Measurements from ENCODE around the gene OTUD7B. TPM values are rescaled to one million over a fixed set of nuclear protein-coding genes. Genes with fewer than 3 reads are reported as not detected.
"Not testable (repeated sequence)": the region's sequence is repeated elsewhere in the genome, so short reads cannot be mapped to it uniquely, and the experiment has no call there.

OTUD7B gene
- total and polyA plus RNA-seq, 2 experiments from 2014 or later: 3.6 to 17.8 TPM

DNA sequence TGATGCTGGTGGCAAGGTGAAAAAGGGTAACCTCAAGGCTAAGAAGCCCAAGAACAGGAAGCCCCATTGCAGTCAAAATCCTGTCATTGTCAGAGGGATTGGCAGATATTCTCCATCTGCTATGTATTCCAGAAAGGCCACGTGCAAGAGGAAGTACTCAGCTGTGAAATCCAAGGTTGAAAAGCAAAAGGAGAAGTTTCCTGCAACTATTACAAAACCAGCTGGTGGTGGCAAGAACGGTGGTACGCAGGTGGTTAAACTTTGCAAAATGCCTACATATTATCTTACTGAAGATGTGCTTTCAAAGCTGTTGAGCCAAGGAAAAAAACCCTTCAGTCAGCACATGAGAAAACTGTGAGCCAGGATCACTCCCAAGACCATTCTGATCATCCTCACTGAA is 43.4 kb upstream of the OTUD7B start:
- no peak overlapping the region for H3K27ac ChIP-seq

GRCh38 chr1:150051905-150052412 is 41.4 kb upstream of the OTUD7B start:
- not testable (repeated sequence) for H3K79me2 ChIP-seq; H2AFZ ChIP-seq; H3K9me3 ChIP-seq (ENCODE audit: low read depth); DNase-seq (ENCODE audit: low spot score); H3K27ac ChIP-seq; H3K27me3 ChIP-seq; H3K4me2 ChIP-seq; H4K20me1 ChIP-seq (ENCODE audit: insufficient read depth, poor library complexity, severe bottlenecking); H3K36me3 ChIP-seq (replicated peaks; ENCODE audit: insufficient read depth, low read depth); H3K4me1 ChIP-seq (ENCODE audit: insufficient read depth); H3K4me3 ChIP-seq; H3K9me2 ChIP-seq (replicated peaks; ENCODE audit: insufficient read depth)
- 78% methylated on average over 3 of the region's 3 CpGs for WGBS (ENCODE audit: low lambda C conversion rate, missing lambda C conversion rate)

More for the DNA sequence above, 43.4 kb upstream of the OTUD7B start:
- DNase-seq (ENCODE audit: low spot score): no peak
- Histone ChIP-seq H4K20me1 (ENCODE audit: insufficient read depth, poor library complexity, severe bottlenecking) (no peaks in the 10 kb centered on the region), H3K79me2 (no peaks in the 10 kb centered on the region), H3K36me3 (replicated peaks; ENCODE audit: insufficient read depth, low read depth) (no peaks in the 10 kb centered on the region), H3K9me2 (replicated peaks; ENCODE audit: insufficient read depth) (no peaks in the 10 kb centered on the region), H3K4me1 (ENCODE audit: insufficient read depth) (no peaks in the 10 kb centered on the region), H3K9me3 (ENCODE audit: low read depth) (no peaks in the 10 kb centered on the region), H3K4me3 (no peak overlapping the region), H2AFZ (no peak overlapping the region), H3K4me2 (no peak overlapping the region), H3K27me3 (no peaks in the 10 kb centered on the region)
- WGBS (ENCODE audit: low lambda C conversion rate, missing lambda C conversion rate): 88% methylated on average over 3 of the region's 3 CpGs
- TF ChIP-seq EZH2phosphoT487 (IDR thresholded peaks at IDR 0.05; ENCODE audit: low read depth, severe bottlenecking, unreplicated experiment): no peak
- TF ChIP-seq CTCF (IDR thresholded peaks at IDR 0.05; ENCODE audit: poor library complexity): no peak
- no peak for TF ChIP-seq EZH2 (IDR thresholded peaks at IDR 0.05; ENCODE audit: borderline replicate concordance)

DNA sequence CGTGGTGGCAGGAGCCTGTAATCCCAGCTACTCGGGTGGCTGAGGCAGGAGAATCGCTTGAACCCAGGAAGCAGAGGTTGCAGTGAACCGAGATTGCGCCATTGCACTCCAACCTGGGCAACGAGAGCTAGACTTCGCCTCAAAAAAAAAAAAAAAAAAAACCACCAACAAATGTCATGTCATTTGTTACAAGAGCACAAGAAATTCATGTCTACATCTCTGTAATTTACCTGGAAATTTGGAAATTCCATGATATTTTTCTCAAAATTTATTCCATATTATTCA is 40.5 kb upstream of the OTUD7B start:
- Histone ChIP-seq H3K27me3 (no peaks in the 10 kb centered on the region), H3K36me3 (replicated peaks; ENCODE audit: insufficient read depth, low read depth) (no peaks in the 10 kb centered on the region), H3K4me2 (no peak overlapping the region), H4K20me1 (ENCODE audit: insufficient read depth, poor library complexity, severe bottlenecking) (no peaks in the 10 kb centered on the region), H3K27ac (no peak overlapping the region), H3K79me2 (no peaks in the 10 kb centered on the region), H2AFZ (no peak overlapping the region), H3K9me3 (ENCODE audit: low read depth) (no peaks in the 10 kb centered on the region), H3K4me3 (no peak overlapping the region), H3K4me1 (ENCODE audit: insufficient read depth) (no peaks in the 10 kb centered on the region), H3K9me2 (replicated peaks; ENCODE audit: insufficient read depth) (no peaks in the 10 kb centered on the region)
- TF ChIP-seq EZH2 (IDR thresholded peaks at IDR 0.05; ENCODE audit: borderline replicate concordance) (no peak), CTCF (IDR thresholded peaks at IDR 0.05; ENCODE audit: poor library complexity) (no peak), EZH2phosphoT487 (IDR thresholded peaks at IDR 0.05; ENCODE audit: low read depth, severe bottlenecking, unreplicated experiment) (no peak)
- 69% methylated on average over 7 of the region's 7 CpGs for WGBS (ENCODE audit: low lambda C conversion rate, missing lambda C conversion rate)
- no peak for DNase-seq (ENCODE audit: low spot score)

DNA sequence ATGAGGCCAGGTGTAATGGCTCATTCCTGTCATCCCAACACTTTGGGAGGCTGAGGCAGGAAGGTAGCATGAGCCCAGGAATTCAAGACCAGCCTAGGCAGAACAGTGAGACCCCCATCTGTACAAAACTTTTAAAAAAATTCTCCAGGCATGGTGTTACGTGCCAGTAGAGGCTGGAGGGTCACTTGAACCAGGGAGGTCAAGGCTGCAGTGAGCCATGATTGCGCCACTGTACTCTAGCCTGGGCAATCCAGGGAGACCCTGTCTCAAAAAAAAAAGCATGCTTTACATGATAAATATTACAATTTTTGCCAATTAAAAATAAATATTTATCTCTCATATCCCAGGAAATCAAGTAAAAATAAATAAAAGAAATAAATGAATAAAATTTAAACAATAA is 39.4 kb upstream of the OTUD7B start:
- Histone ChIP-seq H3K4me2 (no peak overlapping the region), H3K27ac (no peak overlapping the region), H3K4me3 (no peak overlapping the region), H2AFZ (no peak overlapping the region), H3K79me2 (no peaks in the 10 kb centered on the region), H3K36me3 (replicated peaks; ENCODE audit: insufficient read depth, low read depth) (no peaks in the 10 kb centered on the region), H3K4me1 (ENCODE audit: insufficient read depth) (no peaks in the 10 kb centered on the region), H3K27me3 (no peaks in the 10 kb centered on the region), H4K20me1 (ENCODE audit: insufficient read depth, poor library complexity, severe bottlenecking) (no peaks in the 10 kb centered on the region), H3K9me2 (replicated peaks; ENCODE audit: insufficient read depth) (no peaks in the 10 kb centered on the region), H3K9me3 (ENCODE audit: low read depth) (no peaks in the 10 kb centered on the region)
- DNase-seq (ENCODE audit: low spot score): no peak
- 95% methylated on average over 2 of the region's 2 CpGs for WGBS (ENCODE audit: low lambda C conversion rate, missing lambda C conversion rate)
- TF ChIP-seq EZH2phosphoT487 (IDR thresholded peaks at IDR 0.05; ENCODE audit: low read depth, severe bottlenecking, unreplicated experiment) (no peak), EZH2 (IDR thresholded peaks at IDR 0.05; ENCODE audit: borderline replicate concordance) (no peak), CTCF (IDR thresholded peaks at IDR 0.05; ENCODE audit: poor library complexity) (no peak)
